H1 (cell line): ENCODE measurements around the gene MYLK.

Source experiments
- ATF3 ChIP-seq: IDR thresholded peaks from 2 replicates; pipeline ENCODE4 v1.6.1; 2011; ENCODE audit warnings: low read depth, mild to moderate bottlenecking, low read length; ENCODE audit not compliant: insufficient read depth
- BCL11A ChIP-seq, 2 experiments: IDR thresholded peaks; one replicate each; pipeline ENCODE4 v1.6.1; 2011; ENCODE audit warnings: low read depth in 2 of 2, low read length in 2 of 2, mild to moderate bottlenecking in 2 of 2
- CEBPB ChIP-seq: IDR thresholded peaks from 2 replicates; pipeline ENCODE4 v1.6.1; 2012; ENCODE audit warnings: low read depth, low read length
- CREB1 ChIP-seq: IDR thresholded peaks from 2 replicates; pipeline ENCODE4 v1.6.1; 2012; ENCODE audit warnings: inconsistent platforms
- CTCF ChIP-seq, 3 experiments: IDR thresholded peaks; 1 replicate in 2 of 3; 2 replicates in 1 of 3; pipeline versions ENCODE4 v1.5.1 to v1.6.1; 2011; ENCODE audit warnings: low read length in 3 of 3, mild to moderate bottlenecking in 3 of 3, inconsistent platforms in 2 of 3, low read depth in 1 of 3, moderate library complexity in 1 of 3; ENCODE audit not compliant: insufficient read depth in 1 of 3; ENCODE audit errors: control extremely low read depth in 1 of 3
- EGR1 ChIP-seq: IDR thresholded peaks from 2 replicates; pipeline ENCODE4 v1.6.1; 2011; ENCODE audit warnings: low read depth, low read length, borderline replicate concordance
- EP300 ChIP-seq, 2 experiments: IDR thresholded peaks; 1 replicate in 1 of 2; 2 replicates in 1 of 2; pipeline ENCODE4 v1.6.1; 2011 to 2012; ENCODE audit warnings: low read depth in 2 of 2, low read length in 2 of 2, mild to moderate bottlenecking in 2 of 2, borderline replicate concordance in 1 of 2, inconsistent platforms in 1 of 2, moderate library complexity in 1 of 2
- EZH2 ChIP-seq: fragments of 200-600 bp; sonication (generic); IDR thresholded peaks from 2 replicates; pipeline ENCODE4 v1.7.1; 2012; ENCODE audit warnings: low read depth, mild to moderate bottlenecking, moderate library complexity, low read length, inconsistent platforms; ENCODE audit not compliant: severe bottlenecking
- KDM1A ChIP-seq: fragments of 200-600, 300-600 bp; sonication (generic); IDR thresholded peaks from 2 replicates; pipeline ENCODE4 v1.7.1; 2016; ENCODE audit warnings: mild to moderate bottlenecking, low read length, borderline replicate concordance
- NRF1 ChIP-seq: IDR thresholded peaks from 2 replicates; pipeline ENCODE4 v1.6.1; 2011; ENCODE audit warnings: mild to moderate bottlenecking, low read depth, low read length, improper control_type of control experiment
- POLR2A ChIP-seq, 2 experiments: IDR thresholded peaks; 1 replicate in 1 of 2; 2 replicates in 1 of 2; pipeline ENCODE4 v1.6.1; 2011; ENCODE audit warnings: low read depth in 2 of 2, low read length in 2 of 2, mild to moderate bottlenecking in 2 of 2; ENCODE audit errors: control extremely low read depth in 1 of 2
- POLR2AphosphoS5 ChIP-seq: IDR thresholded peaks from 2 replicates; pipeline ENCODE4 v1.6.1; 2011; ENCODE audit warnings: low read depth, low read length
- SP2 ChIP-seq: IDR thresholded peaks from 2 replicates; pipeline ENCODE4 v1.6.1; 2012; ENCODE audit warnings: mild to moderate bottlenecking, low read length, inconsistent platforms
- YY1 ChIP-seq: IDR thresholded peaks from 2 replicates; pipeline ENCODE4 v1.6.1; 2011; ENCODE audit warnings: low read depth, mild to moderate bottlenecking, low read length

GRCh38 chr3:123801474-123801873, 82.7 kb downstream of the MYLK start:
- TF ChIP-seq CTCF (IDR thresholded peaks at IDR 0.05; ENCODE audit: control extremely low read depth in 1 of 3, insufficient read depth in 1 of 3, low read depth in 1 of 3, low read length in 3 of 3) (no peak), KDM1A (no peak), CREB1 (no peak), SP2 (no peak), EP300 (IDR thresholded peaks at IDR 0.05; ENCODE audit: borderline replicate concordance in 1 of 2, low read depth in 2 of 2, low read length in 2 of 2) (no peak), POLR2A (IDR thresholded peaks at IDR 0.05; ENCODE audit: control extremely low read depth in 1 of 2, low read depth in 2 of 2, low read length in 2 of 2) (no peak), YY1 (no peak), BCL11A (IDR thresholded peaks at IDR 0.05; ENCODE audit: low read depth in 2 of 2, low read length in 2 of 2) (no peak), CEBPB (no peak), POLR2AphosphoS5 (no peak), EGR1 (no peak), ATF3 (no peak), NRF1 (no peak), EZH2 (no peak)
